Islet precursor cell (in vitro differentiated cells): ENCODE data around the gene TSHZ2.
"Not testable (repeated sequence)": the region's sequence is repeated elsewhere in the genome, so short reads cannot be mapped to it uniquely, and the experiment has no call there.

ENCODE experiments used
- DNase-seq: peaks from one replicate; pipeline ENCODE4 v3.0.0-alpha.2; 2018

TSHZ2 gene

DNA sequence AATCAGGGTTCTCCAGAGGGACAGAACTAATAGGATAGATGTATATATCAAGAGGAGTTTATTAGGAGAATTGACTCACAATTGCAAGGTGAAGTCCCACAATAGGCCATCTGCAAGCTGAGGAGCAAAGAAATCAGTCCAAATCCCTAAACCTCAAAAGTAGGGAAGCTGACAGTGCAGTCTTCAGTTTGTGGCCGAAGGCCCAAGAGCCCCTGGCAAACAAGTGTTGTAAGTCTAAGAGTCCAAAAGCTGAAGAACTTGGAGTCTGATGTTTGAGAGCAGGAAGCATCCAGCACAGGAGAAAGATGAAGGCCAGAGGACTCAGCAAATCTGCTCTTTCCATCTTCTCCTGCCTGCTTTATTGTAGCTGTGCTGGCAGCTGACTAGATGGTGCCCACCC, 117.7 kb downstream of the TSHZ2 start:
- not testable (repeated sequence) for DNase-seq

DNA sequence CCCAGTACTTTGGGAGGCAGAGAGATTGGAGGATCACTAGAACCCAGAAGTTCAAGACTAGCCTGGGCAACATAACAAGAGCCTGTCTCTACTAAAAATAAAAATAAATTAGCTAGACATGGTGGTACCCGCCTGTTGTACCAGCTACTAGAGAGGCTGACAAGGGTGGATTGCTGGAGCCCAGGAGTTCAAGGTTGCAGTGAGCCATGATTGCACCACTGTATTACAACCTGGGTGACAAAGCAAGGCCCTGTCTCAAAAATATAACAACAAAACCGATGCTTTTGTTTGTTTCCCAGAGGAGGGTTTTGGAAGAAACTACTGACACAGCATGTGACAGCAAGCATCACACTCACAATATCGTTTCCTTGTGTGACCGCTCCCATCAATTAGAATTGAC, 119.6 kb downstream of the TSHZ2 start:
- DNase-seq: no peak

DNA sequence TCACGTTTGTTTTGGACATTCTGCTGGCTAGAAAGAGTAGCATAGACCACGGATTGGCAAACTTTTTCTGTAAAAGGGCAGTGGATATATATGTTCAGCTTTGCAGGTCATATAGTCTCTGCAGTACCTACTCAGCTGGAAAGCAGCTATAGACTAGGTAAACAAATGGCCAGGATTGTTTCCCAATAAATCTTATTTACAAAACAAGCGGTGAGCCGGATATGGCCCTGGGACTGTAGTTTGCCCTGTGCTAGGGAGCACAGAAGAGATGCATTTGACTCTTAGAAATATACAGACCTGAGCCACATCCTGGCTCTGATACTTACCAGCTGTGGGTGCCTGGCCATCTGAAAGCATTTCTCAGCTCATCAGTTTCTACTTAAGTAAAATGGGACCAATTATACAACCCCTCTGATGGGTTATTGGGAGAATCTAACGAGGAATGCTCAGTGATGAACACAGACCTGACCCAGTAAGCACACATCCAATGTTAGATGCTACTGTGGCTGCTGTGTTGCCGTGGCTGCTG, 120.7 kb downstream of the TSHZ2 start:
- no peak for DNase-seq

DNA sequence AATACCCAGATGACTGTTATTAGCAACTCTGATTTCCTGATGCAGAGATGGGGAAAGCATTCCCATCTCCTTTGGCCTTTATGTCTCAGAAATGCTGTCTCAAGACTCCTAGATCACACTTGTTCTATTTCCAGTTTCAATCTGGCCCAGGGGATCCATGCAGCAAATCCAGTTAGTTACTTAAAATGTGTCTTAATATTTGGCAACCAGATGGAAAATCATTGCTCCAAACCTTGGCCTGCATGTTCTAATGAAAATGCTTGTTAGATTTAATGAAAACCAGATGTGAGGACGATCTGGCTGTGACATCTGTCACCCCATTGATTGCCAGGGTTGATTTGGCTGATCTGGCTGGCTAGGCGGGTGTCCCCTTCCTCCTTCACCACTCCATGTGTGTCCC, 125.2 kb downstream of the TSHZ2 start:
- no peak for DNase-seq

DNA sequence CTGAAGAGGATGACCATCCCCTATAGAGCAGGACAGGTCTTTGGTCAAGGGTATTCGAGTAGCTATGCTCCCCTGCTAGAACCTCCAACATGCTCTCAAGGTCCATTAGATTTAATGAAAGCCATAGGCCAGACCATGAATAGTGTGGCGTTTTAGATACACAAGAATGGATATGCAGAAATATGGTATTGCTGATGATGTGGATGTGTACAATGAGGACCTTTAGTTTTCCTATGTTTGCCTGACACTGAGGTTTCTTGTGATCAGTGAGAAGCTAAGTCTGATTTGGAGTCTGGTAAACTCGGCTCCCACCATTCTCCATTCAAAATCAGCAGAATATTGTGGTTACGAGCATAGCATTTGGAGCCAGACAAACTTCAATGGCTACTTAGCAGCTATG, 125.6 kb downstream of the TSHZ2 start:
- no peak for DNase-seq

DNA sequence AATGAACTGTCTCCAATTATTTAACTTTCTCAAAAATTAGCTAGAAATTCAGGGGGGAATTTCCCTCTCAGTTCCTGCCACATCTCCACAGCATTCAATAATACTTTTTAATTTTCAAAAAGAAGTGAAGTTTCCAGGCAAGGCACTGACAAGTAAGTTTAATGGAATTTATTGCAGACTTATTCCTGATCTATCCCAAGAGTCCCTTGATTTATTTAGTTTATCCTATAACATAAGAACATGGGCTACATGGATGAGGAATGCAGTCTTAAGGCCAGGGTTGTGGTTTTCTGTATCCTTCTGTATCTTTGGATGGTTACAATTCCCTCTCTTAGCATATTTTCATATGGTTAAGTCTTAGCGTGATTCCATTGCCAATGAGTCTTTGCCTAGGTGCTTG, 126.5 kb downstream of the TSHZ2 start:
- no peak for DNase-seq

DNA sequence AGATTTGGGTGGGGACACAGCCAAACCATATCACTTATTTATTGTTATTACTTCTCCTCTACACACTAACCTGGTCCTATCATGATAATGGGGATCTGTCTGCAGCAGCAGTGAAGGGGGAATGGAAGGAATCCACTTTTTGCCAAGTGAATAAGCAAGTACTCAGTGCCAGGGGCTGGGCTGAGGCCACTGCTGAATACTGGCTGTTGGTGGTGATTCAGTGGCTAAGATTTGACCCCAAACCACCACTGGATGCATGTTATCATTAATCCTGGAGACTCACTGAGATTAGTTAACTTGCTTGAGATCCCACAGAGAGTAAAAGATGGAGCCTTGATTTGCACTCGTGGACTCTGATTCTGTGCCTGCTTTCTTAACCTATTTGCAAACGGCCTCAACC, 127.7 kb downstream of the TSHZ2 start:
- DNase-seq: no peak

DNA sequence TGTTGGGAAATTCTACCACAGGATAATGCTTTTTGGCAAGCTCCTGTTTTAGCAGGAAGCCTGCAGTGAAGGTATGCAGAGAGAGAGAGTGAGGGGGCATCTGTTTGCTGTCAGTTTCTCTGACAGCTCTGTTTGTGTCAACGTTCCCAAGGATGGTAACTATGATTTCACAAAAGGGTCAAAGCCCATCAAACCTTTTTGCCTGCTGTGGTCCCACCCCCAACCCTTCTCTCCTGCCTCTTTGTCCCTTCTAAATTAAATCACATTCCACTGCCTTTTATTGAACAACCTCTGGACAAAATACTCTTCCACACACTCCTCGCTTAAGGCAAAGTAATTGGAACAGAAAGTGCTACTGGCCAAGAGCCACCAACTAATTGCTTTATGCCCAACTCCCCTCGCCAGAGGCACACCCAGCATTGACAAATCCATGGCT, 128.3 kb downstream of the TSHZ2 start:
- DNase-seq: no peak

DNA sequence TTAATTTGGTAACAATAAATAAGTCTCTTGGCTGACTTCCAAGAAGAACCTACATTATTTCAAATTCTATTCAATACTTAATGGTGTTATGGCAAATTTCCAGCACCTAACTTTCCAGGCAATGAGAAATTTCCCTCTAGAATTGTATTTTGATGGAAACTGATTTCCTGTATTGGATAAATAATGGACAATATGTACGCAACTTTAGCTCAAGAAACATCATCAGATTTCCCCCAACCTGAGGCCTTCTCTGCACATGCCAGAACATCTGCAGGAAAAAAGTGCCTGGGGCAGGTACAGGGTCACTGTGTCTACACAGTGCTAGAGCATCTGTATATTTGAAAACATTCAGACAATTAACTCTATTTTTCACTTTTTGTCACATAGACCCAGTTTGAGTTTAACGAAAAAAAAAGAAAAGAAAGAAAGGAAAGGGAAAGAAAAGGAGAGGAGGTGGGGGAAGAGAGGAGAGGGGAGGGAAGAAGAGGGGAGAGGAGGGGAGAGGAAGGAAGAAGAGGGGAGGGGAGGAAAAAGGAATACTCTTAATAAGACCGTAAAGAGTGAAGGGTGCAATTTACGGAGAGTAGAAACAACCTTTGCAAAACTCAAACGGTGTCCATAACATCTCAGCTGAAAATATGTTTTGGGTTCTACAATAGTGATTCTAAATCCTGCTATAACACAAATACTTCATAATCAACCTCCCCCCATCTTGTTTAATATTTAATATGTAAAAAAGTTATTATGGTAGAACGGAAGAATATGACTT, 130.0 kb downstream of the TSHZ2 start:
- no peak for DNase-seq

DNA sequence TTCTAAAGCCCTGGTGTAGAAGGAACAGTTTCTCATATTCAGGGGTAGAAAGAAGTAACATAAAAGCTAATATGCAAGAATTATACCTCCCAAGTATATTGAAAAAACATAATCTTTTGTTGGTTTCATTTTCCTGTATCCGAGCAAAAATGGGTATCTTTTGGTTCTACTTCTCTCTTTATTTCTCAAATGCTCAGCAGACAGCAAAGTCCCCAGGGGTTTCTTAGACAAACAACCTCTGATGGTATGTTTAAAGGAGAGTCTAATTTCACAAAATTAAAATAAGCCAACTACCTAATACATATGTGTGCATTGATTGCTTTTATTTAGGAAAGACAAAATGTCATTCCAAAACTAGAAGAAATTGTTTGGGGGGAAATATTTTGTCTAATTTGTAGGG, 131.0 kb downstream of the TSHZ2 start:
- no peak for DNase-seq

DNA sequence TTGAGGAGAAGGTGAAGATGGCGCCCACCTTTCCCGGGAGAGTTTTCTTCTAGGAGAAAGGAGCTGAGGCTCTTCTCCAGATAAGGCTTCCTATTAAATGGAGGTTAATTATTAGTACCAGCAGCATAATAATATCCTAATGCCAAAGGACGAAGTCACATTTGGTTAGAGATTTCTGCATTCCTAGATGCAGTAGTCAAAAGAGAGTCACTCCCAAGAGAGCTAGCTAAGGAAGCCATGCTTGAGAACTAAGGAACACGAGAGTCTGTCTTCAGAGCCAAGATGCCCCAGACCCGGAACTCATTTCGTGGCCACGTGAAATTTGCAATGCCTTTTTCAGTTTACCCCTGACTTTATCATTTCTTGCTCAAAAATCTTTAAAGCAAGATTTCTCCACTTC, 132.7 kb downstream of the TSHZ2 start:
- no peak for DNase-seq

DNA sequence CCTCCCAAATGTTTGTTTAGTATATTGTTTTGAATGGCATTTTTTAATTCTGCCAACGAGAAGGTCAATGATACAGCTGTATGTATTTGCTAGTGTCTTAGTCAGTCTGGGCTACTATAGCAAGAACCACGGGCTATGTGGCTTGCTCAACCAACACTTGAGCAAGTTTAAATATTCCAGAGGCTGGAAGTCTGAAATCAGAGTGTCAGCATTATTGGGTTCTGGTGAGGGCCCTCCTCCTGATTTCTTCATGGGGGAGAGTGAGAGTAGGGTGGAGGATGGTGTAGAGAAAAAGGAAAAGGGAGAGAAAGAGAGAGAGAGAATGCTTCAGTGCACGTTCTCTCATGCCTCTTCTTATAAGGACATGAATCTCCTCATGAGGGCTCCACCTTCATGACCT, 144.6 kb downstream of the TSHZ2 start:
- no peak for DNase-seq

DNA sequence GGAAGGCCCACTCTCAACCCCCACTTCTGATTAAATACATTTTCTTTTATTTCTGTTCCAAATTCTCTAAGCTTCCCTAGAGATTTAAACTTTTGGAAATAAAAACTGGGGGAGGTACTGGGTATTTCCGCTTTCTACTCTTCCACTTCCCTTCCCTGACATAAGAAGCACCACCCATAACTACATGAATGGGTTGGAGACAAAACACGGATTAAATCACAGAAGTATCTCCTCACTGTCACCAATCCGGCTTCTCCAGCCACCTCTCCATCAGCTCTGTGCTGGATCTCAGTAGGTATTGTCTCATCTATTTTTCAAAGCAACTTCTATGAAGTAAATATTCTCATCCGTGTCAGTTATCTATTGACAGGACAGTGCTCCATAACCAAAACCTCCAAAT, 150.7 kb downstream of the TSHZ2 start:
- DNase-seq: no peak

DNA sequence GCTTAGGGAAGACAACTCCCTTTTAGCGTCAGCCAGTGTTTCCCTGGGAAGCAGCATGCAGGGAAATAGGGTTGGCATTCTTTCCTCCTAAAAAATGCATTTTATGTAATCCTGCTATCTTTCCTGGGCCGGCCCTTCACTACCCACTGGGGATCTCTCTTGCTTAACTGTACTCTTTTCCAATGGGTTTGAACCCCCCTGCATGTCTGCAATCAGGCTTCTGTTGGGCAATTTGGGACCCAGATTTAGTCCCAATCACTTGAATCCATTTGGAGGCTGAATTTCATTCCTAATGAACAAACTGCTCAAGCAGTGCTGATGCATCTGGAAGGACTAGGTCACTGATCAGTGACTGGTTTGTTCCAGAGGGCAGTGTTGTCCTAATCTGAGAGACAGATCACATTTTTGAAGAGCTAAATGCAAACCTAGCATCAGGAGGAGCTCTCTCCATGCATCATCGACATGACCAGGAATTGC, 152.0 kb downstream of the TSHZ2 start:
- no peak for DNase-seq

DNA sequence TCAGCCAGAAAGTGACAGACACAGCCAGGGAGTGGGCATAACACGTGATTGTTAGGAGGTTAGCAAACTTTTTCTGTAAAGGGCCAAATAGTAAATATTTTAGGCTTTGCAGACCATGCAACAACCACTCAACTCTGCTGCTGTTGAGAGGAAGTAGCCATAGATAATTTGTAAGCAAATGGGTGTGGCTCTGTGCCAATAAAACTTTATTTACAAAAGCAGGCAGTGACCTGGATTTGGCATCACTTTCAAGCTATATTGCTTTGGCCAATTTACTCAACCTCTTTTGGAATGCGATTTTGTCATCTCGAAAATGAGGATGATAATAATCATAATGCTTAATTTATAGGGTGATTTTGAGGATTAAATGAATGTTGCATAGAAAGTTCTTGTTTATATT, 152.6 kb downstream of the TSHZ2 start:
- no peak for DNase-seq

DNA sequence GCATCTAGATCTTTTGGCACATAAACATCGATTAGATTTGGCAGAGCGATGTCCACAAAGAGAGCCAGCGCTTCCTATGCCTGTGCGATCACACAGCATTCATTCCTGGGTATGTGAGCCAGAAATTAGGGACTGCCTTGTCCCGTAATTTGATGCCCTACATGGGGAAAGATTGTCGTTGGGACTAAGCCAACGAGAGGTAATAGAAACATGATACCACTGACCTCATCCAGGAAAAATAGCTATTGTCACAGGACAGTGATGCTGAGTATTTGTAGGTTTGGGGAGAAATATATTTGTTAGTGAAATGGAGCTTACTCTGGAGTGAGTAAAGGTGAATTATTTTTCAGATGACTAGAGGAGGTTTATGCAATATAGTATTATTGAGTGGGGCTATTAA, 154.0 kb downstream of the TSHZ2 start:
- no peak for DNase-seq

DNA sequence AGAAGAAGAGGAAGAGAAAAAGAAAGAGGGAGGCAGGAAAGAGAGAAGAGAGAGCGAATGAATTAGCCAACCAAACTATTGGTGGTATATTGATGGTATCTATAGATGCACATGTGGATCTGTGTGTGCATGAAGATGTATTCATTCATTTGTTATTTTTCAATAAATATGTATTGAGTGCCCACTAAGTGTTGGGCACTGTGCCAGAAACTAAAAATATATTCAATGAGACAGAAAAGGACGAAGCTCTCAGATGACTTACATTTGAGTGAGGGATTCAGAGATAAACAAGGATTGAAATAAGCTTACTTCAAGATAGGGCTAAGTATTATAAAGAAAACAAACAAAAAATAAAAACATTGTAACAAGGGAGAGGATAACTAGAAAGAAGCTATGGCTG, 154.9 kb downstream of the TSHZ2 start:
- DNase-seq: no peak

DNA sequence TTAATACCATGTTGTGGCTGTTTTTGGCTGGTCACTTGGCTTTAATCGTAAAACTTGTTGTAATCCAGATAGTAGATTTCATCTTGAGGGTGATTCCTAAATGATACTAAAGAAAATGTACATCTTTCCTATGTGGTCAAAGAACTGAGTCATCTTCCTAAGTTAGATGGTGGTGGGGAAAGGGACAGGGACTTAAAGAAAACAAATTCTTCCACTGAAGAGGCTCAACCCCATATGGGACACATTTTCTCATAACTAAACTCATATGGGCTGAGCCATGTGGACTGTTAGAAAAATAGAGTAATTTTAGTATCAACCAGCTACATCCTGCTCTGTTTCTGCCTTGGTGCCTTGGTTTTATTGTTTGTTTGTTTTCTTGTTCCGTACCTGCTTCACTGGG, 155.8 kb downstream of the TSHZ2 start:
- DNase-seq: no peak

DNA sequence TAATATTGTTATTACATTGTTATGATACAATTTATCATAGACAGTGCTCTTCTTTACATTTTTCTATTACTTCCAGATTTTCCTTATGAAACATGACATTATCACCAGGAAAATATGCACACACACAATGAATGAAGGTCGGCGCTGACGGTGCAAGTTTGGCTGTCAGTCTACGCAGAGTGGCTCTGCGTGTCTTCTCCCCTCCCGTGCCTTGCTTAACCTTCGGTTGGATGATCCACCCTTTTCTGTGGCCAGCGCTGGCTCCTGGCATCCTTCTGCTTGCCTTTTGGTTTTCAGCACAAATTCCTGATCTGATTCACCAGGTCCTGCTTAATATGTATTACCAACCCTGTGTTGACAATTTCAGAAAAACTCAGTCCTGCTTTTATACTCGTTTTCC, 157.4 kb downstream of the TSHZ2 start:
- DNase-seq: no peak

DNA sequence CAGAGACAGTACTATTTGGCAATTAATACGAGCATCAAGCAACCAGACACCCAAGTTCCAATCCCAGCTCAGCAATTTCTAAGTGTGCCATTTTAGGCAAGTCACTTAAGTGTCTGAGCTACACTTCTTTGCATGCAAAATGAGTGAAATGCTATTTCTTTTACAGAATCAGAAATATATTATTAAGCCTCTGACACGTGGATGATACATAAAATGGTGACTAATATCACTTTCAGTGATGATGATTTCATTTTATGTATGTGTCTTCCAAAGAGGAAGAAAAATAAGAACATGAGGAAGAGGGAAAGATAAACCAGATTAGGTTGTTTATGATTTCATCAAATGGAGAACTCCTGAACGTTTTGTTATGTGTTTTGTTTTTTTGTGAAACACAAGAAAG, 158.6 kb downstream of the TSHZ2 start:
- no peak for DNase-seq

DNA sequence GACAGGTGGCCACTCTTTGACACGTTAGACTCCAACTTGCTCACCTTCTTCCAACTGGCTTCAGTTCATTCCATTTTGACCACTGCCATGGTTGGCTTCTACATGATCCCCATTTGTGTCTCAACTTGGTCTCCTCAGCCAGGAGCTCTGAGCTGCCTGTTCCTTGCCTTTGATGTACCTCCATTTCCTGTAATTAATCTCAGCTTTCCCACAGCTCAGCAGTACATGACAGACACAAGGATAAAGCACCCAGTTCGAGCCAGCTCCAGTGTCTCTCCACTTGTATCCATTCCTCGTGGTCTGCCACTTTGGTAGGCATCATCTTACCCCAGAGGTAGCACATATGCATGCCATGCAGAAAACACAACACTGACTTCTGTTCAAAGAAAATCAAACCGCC, 161.0 kb downstream of the TSHZ2 start:
- DNase-seq: no peak

DNA sequence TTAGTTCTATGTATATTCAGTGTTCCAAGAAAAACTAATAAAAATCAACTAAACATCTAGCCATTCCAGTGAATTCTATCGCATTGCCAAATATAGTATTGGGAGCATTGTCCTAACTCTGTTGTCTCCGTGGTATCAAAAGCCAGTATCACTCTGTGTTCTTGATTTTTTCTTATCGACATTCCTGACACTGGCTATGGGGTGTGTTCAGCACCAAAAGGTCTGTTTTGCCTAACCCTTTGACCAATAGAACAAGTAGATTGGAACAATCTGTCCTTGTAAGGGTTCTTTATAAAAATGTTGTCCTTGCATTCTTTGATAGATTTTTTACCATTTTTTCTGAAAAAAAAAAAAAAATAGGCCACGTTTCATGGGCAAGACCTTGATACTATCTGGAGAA, 161.5 kb downstream of the TSHZ2 start:
- no peak for DNase-seq

DNA sequence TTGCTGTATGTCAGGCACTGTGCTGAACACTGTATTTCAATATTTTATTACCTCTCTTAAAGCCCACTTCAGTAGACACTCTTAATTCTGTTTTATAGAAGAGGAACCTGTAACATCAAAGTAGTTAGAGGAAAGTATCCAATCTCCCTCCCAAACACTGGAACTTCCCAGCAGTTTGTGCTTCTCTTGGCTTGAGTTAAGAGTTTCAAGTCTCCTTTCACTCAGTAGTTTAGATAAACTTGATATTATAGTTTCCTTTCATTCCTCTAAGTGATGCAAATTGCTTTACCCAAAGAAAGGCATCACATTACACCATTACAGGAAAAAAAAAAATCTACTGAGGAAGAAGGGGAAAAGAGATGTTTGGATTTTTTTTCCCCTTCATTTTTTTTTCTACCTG, 164.3 kb downstream of the TSHZ2 start:
- no peak for DNase-seq

DNA sequence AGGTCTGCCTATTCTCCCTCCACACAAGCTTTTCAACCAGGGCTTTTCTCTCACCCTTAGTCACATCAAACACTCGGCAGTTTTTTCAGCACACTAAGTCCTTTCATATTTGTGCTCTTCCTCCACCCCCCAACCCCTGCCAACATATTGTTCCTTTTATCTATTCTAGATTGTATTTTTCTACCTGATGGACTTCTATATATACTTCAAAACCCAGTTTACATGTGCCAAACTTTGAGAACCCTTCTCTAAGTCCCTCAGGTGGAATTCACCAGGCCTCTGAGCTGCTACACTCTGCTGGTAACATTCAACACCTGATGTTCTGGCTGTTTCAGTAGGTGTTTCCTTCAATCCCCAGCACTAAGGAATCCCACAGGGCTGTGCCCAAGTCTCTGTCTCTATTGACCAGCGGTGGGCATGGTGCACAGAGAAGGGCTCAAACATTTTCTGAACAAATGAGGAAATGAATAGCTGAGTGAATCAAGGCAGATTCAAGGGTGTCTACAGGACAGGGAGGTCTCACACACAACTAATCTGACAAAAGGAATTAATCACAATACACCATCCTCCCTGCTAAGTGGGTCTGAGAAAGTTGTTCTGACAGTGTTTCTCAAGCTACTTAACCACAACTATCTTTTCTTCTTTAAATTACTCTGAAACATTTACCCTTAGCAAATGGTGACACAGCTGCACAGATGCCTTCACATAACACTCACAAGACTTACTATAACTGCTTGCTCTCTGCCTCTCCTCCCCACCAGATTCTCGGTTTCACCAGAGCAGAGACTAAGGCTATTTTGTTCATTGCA, 166.5 kb downstream of the TSHZ2 start:
- DNase-seq: no peak
